ENCODE data around the gene TBL1X. TPM values are rescaled to one million over a fixed set of nuclear protein-coding genes. Genes with fewer than 3 reads are reported as not detected.

TBL1X gene
- total and polyA plus RNA-seq, 2 donors (not counting 3 experiments of a cell fraction or from before 2014, with no cell fraction given), result 8.7 to 25.3 TPM

- dilution Hi-C loops (cut with MboI; ENCODE audit: extremely low pct_ligation_motif_present, low sequenced_read_pairs), result no loop called here
- Histone ChIP-seq H4K20me1 (replicated peaks; ENCODE audit: control insufficient read depth, extremely low read depth, insufficient read depth, low read length) (no peaks in the 10 kb centered on the region), H3K36me3 (ENCODE audit: control insufficient read depth in 2 of 2, extremely low read depth in 1 of 2, insufficient read depth in 2 of 2, low read length in 2 of 2) (no peaks in the 10 kb centered on the region), H3K27me3 (ENCODE audit: control insufficient read depth in 2 of 2, insufficient read depth in 2 of 2, low read length in 2 of 2) (no peaks in the 10 kb centered on the region), H3K4me1 (ENCODE audit: control insufficient read depth, extremely low read depth, insufficient read depth, low read length) (peaks cover 3% of the 10 kb centered on the region), H3K4me2 (ENCODE audit: insufficient read depth, low read length) (no peak overlapping the region), H3K9me3 (replicated peaks; ENCODE audit: control insufficient read depth, insufficient read depth, low read length) (no peaks in the 10 kb centered on the region), H2AFZ (ENCODE audit: low read depth, low read length) (no peak overlapping the region), H3K9ac (replicated peaks; ENCODE audit: extremely low read depth, insufficient read depth, low read length) (no peak overlapping the region), H3K9me1 (replicated peaks; ENCODE audit: control insufficient read depth, extremely low read depth, insufficient read depth, low read length) (no peaks in the 10 kb centered on the region), H3K27ac (ENCODE audit: insufficient read depth, low read depth, low read length) (no peak overlapping the region), H3K4me3 (replicated peaks in 1 of 3; ENCODE audit: insufficient read depth in 1 of 3, low read depth in 1 of 3, low read length in 3 of 3) (no peak overlapping the region), H3K79me2 (ENCODE audit: control insufficient read depth, insufficient read depth, low read length) (no peaks in the 10 kb centered on the region)
- CTCF ChIA-PET, result interaction anchor here (0.7 to 0.9 kb wide), 2 partner anchors 52 to 84 kb away, joined by 3 read pairs; no protein-coding TSS in a partner anchor
- FAIRE-seq (no peak), DNase-seq (ENCODE audit: low read depth, low spot score) (no peak)
- TF ChIP-seq MYC (IDR thresholded peaks at IDR 0.05; ENCODE audit: low read depth, low read length), result no peak
- TF ChIP-seq POLR2A (IDR thresholded peaks at IDR 0.05; ENCODE audit: low read depth, low read length), result no peak
- no peak for TF ChIP-seq CTCF (IDR thresholded peaks at IDR 0.05; ENCODE audit: extremely low read depth in 1 of 2, insufficient read depth in 1 of 2, low read depth in 1 of 2, low read length in 2 of 2)
- no peak for TF ChIP-seq EZH2 (IDR thresholded peaks at IDR 0.05; ENCODE audit: borderline replicate concordance, low read depth, low read length, severe bottlenecking)
- BruUV-seq (replicated peaks), result no TSS peak
- POLR2A ChIA-PET, result no interaction called here
- intact Hi-C loops (cut with micrococcal nuclease), result no loop called here
Observed at GRCh38 chrX:9650091-9650490, 185.2 kb downstream of the TBL1X start.

- Histone ChIP-seq H3K27ac (ENCODE audit: insufficient read depth, low read depth, low read length) (no peak overlapping the region), H3K4me1 (ENCODE audit: control insufficient read depth, extremely low read depth, insufficient read depth, low read length) (peaks cover 3% of the 10 kb centered on the region), H3K79me2 (ENCODE audit: control insufficient read depth, insufficient read depth, low read length) (no peaks in the 10 kb centered on the region), H3K4me2 (ENCODE audit: insufficient read depth, low read length) (no peak overlapping the region), H2AFZ (ENCODE audit: low read depth, low read length) (no peak overlapping the region), H3K9me1 (replicated peaks; ENCODE audit: control insufficient read depth, extremely low read depth, insufficient read depth, low read length) (no peaks in the 10 kb centered on the region), H3K27me3 (ENCODE audit: control insufficient read depth in 2 of 2, insufficient read depth in 2 of 2, low read length in 2 of 2) (no peaks in the 10 kb centered on the region), H4K20me1 (replicated peaks; ENCODE audit: control insufficient read depth, extremely low read depth, insufficient read depth, low read length) (no peaks in the 10 kb centered on the region), H3K9me3 (replicated peaks; ENCODE audit: control insufficient read depth, insufficient read depth, low read length) (no peaks in the 10 kb centered on the region), H3K36me3 (ENCODE audit: control insufficient read depth in 2 of 2, extremely low read depth in 1 of 2, insufficient read depth in 2 of 2, low read length in 2 of 2) (no peaks in the 10 kb centered on the region), H3K9ac (replicated peaks; ENCODE audit: extremely low read depth, insufficient read depth, low read length) (no peak overlapping the region), H3K4me3 (replicated peaks in 1 of 3; ENCODE audit: insufficient read depth in 1 of 3, low read depth in 1 of 3, low read length in 3 of 3) (no peak overlapping the region)
- CTCF ChIA-PET, result interaction anchor here (1.3 kb wide), 1 partner anchor 41 kb away, joined by 3 read pairs; no protein-coding TSS in a partner anchor
- no peak for TF ChIP-seq POLR2A (IDR thresholded peaks at IDR 0.05; ENCODE audit: low read depth, low read length)
- POLR2A ChIA-PET, result no interaction called here
- DNase-seq (ENCODE audit: low read depth, low spot score) (no peak), FAIRE-seq (no peak)
- dilution Hi-C loops (cut with MboI; ENCODE audit: extremely low pct_ligation_motif_present, low sequenced_read_pairs) (no loop called here), intact Hi-C loops (cut with micrococcal nuclease) (no loop called here)
- no TSS peak for BruUV-seq (replicated peaks)
Observed at GRCh38 chrX:9651737-9652136, 186.9 kb downstream of the TBL1X start.

Data from endothelial cell of umbilical vein (primary cell).